HepG2 (cell line): Measurements from ENCODE around the gene CYB5R3. TPM values are rescaled to one million over a fixed set of nuclear protein-coding genes. Genes with fewer than 3 reads are reported as not detected.
A peak's percentile ranks its signal among the peaks of the same experiment; 100 is the strongest.

ENCODE experiments used
- ARNTL ChIP-seq: sonication (generic); formaldehyde crosslinking; IDR thresholded peaks from 2 replicates; pipeline ENCODE4 v1.4.0; 2020; ENCODE audit warnings: mild to moderate bottlenecking, missing genetic modification reagents
- DPF2 ChIP-seq: sonication (generic); formaldehyde crosslinking; IDR thresholded peaks from 2 replicates; pipeline ENCODE4 v1.4.0; 2020; ENCODE audit warnings: mild to moderate bottlenecking, low read depth, missing genetic modification reagents, borderline replicate concordance
- FOXP1 ChIP-seq, 2 experiments: fragments of 450-650 bp in 1 of 2; IDR thresholded peaks; 2 replicates each; pipeline ENCODE4 v1.6.1; 2017 to 2018; ENCODE audit warnings: antibody characterized with exemption in 1 of 2
- HES4 ChIP-seq: sonication (generic); formaldehyde crosslinking; IDR thresholded peaks from 2 replicates; pipeline ENCODE4 v1.9.0; 2021; ENCODE audit warnings: mild to moderate bottlenecking, missing genetic modification reagents, borderline replicate concordance
- JUND ChIP-seq: sonication (generic); formaldehyde crosslinking; IDR thresholded peaks from 2 replicates; pipeline ENCODE4 v1.8.0; 2022; ENCODE audit warnings: mild to moderate bottlenecking, missing genetic modification reagents
- NR1H2 ChIP-seq: sonication (generic); formaldehyde crosslinking; IDR thresholded peaks from 2 replicates; pipeline ENCODE4 v1.8.1; 2022; ENCODE audit warnings: low read depth, missing genetic modification reagents, borderline replicate concordance
- POLR2AphosphoS5 ChIP-seq: IDR thresholded peaks from 2 replicates; pipeline ENCODE4 v1.6.1; 2012; ENCODE audit warnings: low read depth, low read length
- POLR2G ChIP-seq: fragments of 200-400 bp; formaldehyde crosslinking; IDR thresholded peaks from 2 replicates; pipeline ENCODE4 v1.6.1; 2018; ENCODE audit warnings: mild to moderate bottlenecking, low read depth, low read length, moderate library complexity
- RBM39 ChIP-seq: fragments of 200-400 bp; formaldehyde crosslinking; IDR thresholded peaks from one replicate; pipeline ENCODE4 v1.6.1; 2018; ENCODE audit warnings: antibody characterized with exemption, mild to moderate bottlenecking, low read depth, low read length; ENCODE audit not compliant: poor library complexity, severe bottlenecking
- RELA ChIP-seq: sonication (generic); formaldehyde crosslinking; IDR thresholded peaks from 2 replicates; pipeline ENCODE4 v1.4.0; 2020; ENCODE audit warnings: missing genetic modification reagents
- REST ChIP-seq, 2 experiments: IDR thresholded peaks; 2 replicates each; pipeline ENCODE4 v1.6.1; 2011 to 2012; ENCODE audit warnings: low read length in 2 of 2, borderline replicate concordance in 1 of 2, low read depth in 1 of 2, mild to moderate bottlenecking in 1 of 2, moderate library complexity in 1 of 2
- SOX6 ChIP-seq, 2 experiments: fragments of 450-650 bp in 1 of 2; sonication (generic) in 1 of 2; formaldehyde crosslinking in 1 of 2; IDR thresholded peaks; 2 replicates each; pipeline versions ENCODE4 v1.4.0 to v1.6.1; 2017 to 2020; ENCODE audit warnings: antibody characterized with exemption in 1 of 2, mild to moderate bottlenecking in 1 of 2, missing genetic modification reagents in 1 of 2
- SRY ChIP-seq: sonication (generic); formaldehyde crosslinking; IDR thresholded peaks from 2 replicates; pipeline ENCODE4 v1.8.0; 2022; ENCODE audit warnings: mild to moderate bottlenecking, missing genetic modification reagents
- THRA ChIP-seq: sonication (generic); formaldehyde crosslinking; IDR thresholded peaks from 2 replicates; pipeline ENCODE4 v1.4.0; 2020; ENCODE audit warnings: missing genetic modification reagents, borderline replicate concordance
- YEATS2 ChIP-seq: sonication (generic); formaldehyde crosslinking; IDR thresholded peaks from 2 replicates; pipeline ENCODE4 v1.4.0; 2020; ENCODE audit warnings: missing genetic modification reagents, borderline replicate concordance
- ZBTB8A ChIP-seq: sonication (generic); formaldehyde crosslinking; IDR thresholded peaks from 2 replicates; pipeline ENCODE4 v1.4.0; 2020; ENCODE audit warnings: mild to moderate bottlenecking, low read depth, missing genetic modification reagents, borderline replicate concordance
- ZFAT ChIP-seq: sonication (generic); formaldehyde crosslinking; conservative IDR thresholded peaks from 2 replicates; pipeline ENCODE4 v1.8.1; 2023; ENCODE audit warnings: missing genetic modification reagents, inconsistent platforms
- ZNF687 ChIP-seq: sonication (generic); formaldehyde crosslinking; IDR thresholded peaks from 2 replicates; pipeline ENCODE4 v1.5.1; 2020; ENCODE audit warnings: mild to moderate bottlenecking, missing genetic modification reagents, moderate library complexity
- ZNF768 ChIP-seq: sonication (generic); formaldehyde crosslinking; IDR thresholded peaks from 2 replicates; pipeline ENCODE4 v1.4.0; 2020; ENCODE audit warnings: missing genetic modification reagents
- ZNF773 ChIP-seq: sonication (generic); formaldehyde crosslinking; IDR thresholded peaks from 2 replicates; pipeline ENCODE4 v1.4.0; 2020; ENCODE audit warnings: missing genetic modification reagents, borderline replicate concordance
- ZNF775 ChIP-seq: sonication (generic); formaldehyde crosslinking; IDR thresholded peaks from 2 replicates; pipeline ENCODE4 v1.4.0; 2020; ENCODE audit warnings: missing genetic modification reagents, mild to moderate bottlenecking, moderate library complexity, borderline replicate concordance
- ZSCAN31 ChIP-seq: sonication (generic); formaldehyde crosslinking; IDR thresholded peaks from 2 replicates; pipeline ENCODE4 v1.5.0; 2020; ENCODE audit warnings: low read depth, mild to moderate bottlenecking, missing genetic modification reagents
- polyA plus RNA-seq, 8 experiments: library from polyadenylated mRNA; depleted of rRNA in 3 of 8; stranded (reverse) in 7 of 8; unstranded in 1 of 8; fragments of >200 nt; fragmentation: Illumina TruSeq in 4 of 8; extraction: Trizol in 4 of 8; gene quantifications; 2 replicates each; pipeline versions ENCODE4 v1.2.1 to v1.2.3, GENCODE V29; 2011 to 2016; ENCODE audit warnings: low read depth in 4 of 8, missing spikeins in 1 of 8, mixed read lengths in 1 of 8; ENCODE audit not compliant: insufficient read depth in 1 of 8
- total RNA-seq, 5 experiments: library from RNA; depleted of rRNA; stranded (reverse); fragments of >200 nt; fragmentation: Illumina TruSeq; extraction: Trizol; gene quantifications; 2 replicates each; pipeline ENCODE4 v1.2.3, GENCODE V29; 2016; ENCODE audit warnings: low read depth in 1 of 5

The CYB5R3 gene
- total and polyA plus RNA-seq, 2 of the 13 experiments (the other 11 are each of a cell fraction or from before 2014, with no cell fraction given), result 32.4 to 305 TPM

GRCh38 chr22:42637555-42637954 is 11.6 kb downstream of the CYB5R3 start (continued):
- TF ChIP-seq ZNF768 (CRISPR knock-in tag) (peak; percentile 80; the same call in 1 of the 2 replicates), ZNF775 (CRISPR knock-in tag) (no peak), ARNTL (CRISPR knock-in tag) (no peak), RELA (CRISPR knock-in tag) (no peak), SOX6 (IDR thresholded peaks at IDR 0.05) (no peak), SOX6 (CRISPR knock-in tag; IDR thresholded peaks at IDR 0.05) (no peak), FOXP1 (IDR thresholded peaks at IDR 0.05) (no peak), FOXP1 (CRISPR knock-in tag; IDR thresholded peaks at IDR 0.05) (no peak), THRA (no peak), POLR2AphosphoS5 (no peak), RBM39 (peak; percentile 45), NR1H2 (CRISPR knock-in tag) (no peak), ZNF687 (CRISPR knock-in tag) (peak; percentile 23), DPF2 (CRISPR knock-in tag) (no peak), HES4 (CRISPR knock-in tag) (no peak), YEATS2 (CRISPR knock-in tag) (no peak), ZFAT (CRISPR knock-in tag) (no peak), SRY (no peak), ZNF773 (no peak), JUND (CRISPR knock-in tag) (no peak), ZSCAN31 (no peak), ZBTB8A (no peak), REST (IDR thresholded peaks at IDR 0.05; ENCODE audit: borderline replicate concordance in 1 of 2, low read depth in 1 of 2, low read length in 2 of 2) (no peak), POLR2G (peak; percentile 31; the same call in 1 of the 2 replicates)
